HepG2 (cell line): ENCODE measurements around the gene KDM8. TPM values are rescaled to one million over a fixed set of nuclear protein-coding genes. Genes with fewer than 3 reads are reported as not detected.
A peak's percentile ranks its signal among the peaks of the same experiment; 100 is the strongest.

Experiments
- AHR ChIP-seq: IDR thresholded peaks from 2 replicates; pipeline ENCODE4 v1.6.1; 2018; ENCODE audit warnings: missing genetic modification reagents, missing compliant biosample characterization
- ARNT2 ChIP-seq: sonication (generic); formaldehyde crosslinking; IDR thresholded peaks from 2 replicates; pipeline ENCODE4 v1.8.0; 2022; ENCODE audit warnings: mild to moderate bottlenecking, low read depth, missing genetic modification reagents, moderate library complexity
- BATF2 ChIP-seq: sonication (generic); formaldehyde crosslinking; IDR thresholded peaks from 2 replicates; pipeline ENCODE4 v1.8.0; 2022; ENCODE audit warnings: mild to moderate bottlenecking, missing genetic modification reagents, moderate library complexity
- FOXA3 ChIP-seq: IDR thresholded peaks from 2 replicates; pipeline ENCODE4 v1.6.1; 2016; ENCODE audit warnings: missing genetic modification reagents, missing compliant biosample characterization
- FOXP1 ChIP-seq, 2 experiments: fragments of 450-650 bp in 1 of 2; IDR thresholded peaks; 2 replicates each; pipeline ENCODE4 v1.6.1; 2017 to 2018; ENCODE audit warnings: antibody characterized with exemption in 1 of 2
- GZF1 ChIP-seq: sonication (generic); formaldehyde crosslinking; IDR thresholded peaks from 2 replicates; pipeline ENCODE4 v1.5.1; 2020; ENCODE audit warnings: mild to moderate bottlenecking, missing genetic modification reagents
- JUND ChIP-seq: sonication (generic); formaldehyde crosslinking; IDR thresholded peaks from 2 replicates; pipeline ENCODE4 v1.8.0; 2022; ENCODE audit warnings: mild to moderate bottlenecking, missing genetic modification reagents
- KDM4B ChIP-seq: sonication (generic); formaldehyde crosslinking; IDR thresholded peaks from 2 replicates; pipeline ENCODE4 v1.4.0; 2020; ENCODE audit warnings: missing genetic modification reagents
- KIAA2018 ChIP-seq: sonication (generic); formaldehyde crosslinking; IDR thresholded peaks from 2 replicates; pipeline ENCODE4 v1.5.0; 2020; ENCODE audit warnings: mild to moderate bottlenecking, missing genetic modification reagents, borderline replicate concordance
- MAFF ChIP-seq: IDR thresholded peaks from 2 replicates; pipeline ENCODE4 v1.6.1; 2011; ENCODE audit warnings: low read depth, low read length, improper control_type of control experiment
- MLX ChIP-seq: IDR thresholded peaks from 2 replicates; pipeline ENCODE4 v1.6.1; 2016
- NFIB ChIP-seq: sonication (generic); formaldehyde crosslinking; IDR thresholded peaks from 2 replicates; pipeline ENCODE4 v1.9.0; 2021; ENCODE audit warnings: missing genetic modification reagents, mild to moderate bottlenecking, borderline replicate concordance
- NFRKB ChIP-seq: fragments of 450-650 bp; IDR thresholded peaks from 2 replicates; pipeline ENCODE4 v1.6.1; 2017
- POLR2AphosphoS2 ChIP-seq: IDR thresholded peaks from 2 replicates; pipeline ENCODE4 v1.6.1; 2011; ENCODE audit warnings: low read depth, low read length, improper control_type of control experiment
- SNAI1 ChIP-seq: sonication (generic); formaldehyde crosslinking; IDR thresholded peaks from 2 replicates; pipeline ENCODE4 v1.5.0; 2020; ENCODE audit warnings: mild to moderate bottlenecking, missing genetic modification reagents, borderline replicate concordance
- ZNF17 ChIP-seq: sonication (generic); formaldehyde crosslinking; IDR thresholded peaks from 2 replicates; pipeline ENCODE4 v1.5.0; 2020; ENCODE audit warnings: mild to moderate bottlenecking, missing genetic modification reagents
- ZNF205 ChIP-seq: IDR thresholded peaks from 2 replicates; pipeline ENCODE4 v1.6.1; 2018; ENCODE audit warnings: missing biosample characterization, missing genetic modification reagents
- ZNF230 ChIP-seq: sonication (generic); formaldehyde crosslinking; IDR thresholded peaks from 2 replicates; pipeline ENCODE4 v1.4.0; 2020; ENCODE audit warnings: mild to moderate bottlenecking, missing genetic modification reagents
- ZNF282 ChIP-seq: fragments of 450-650 bp; IDR thresholded peaks from 2 replicates; pipeline ENCODE4 v1.6.1; 2018; ENCODE audit not compliant: partially characterized antibody
- ZNF33A ChIP-seq: sonication (generic); formaldehyde crosslinking; IDR thresholded peaks from 2 replicates; pipeline ENCODE4 v1.5.1; 2020; ENCODE audit warnings: missing genetic modification reagents, mild to moderate bottlenecking, moderate library complexity, borderline replicate concordance
- ZNF598 ChIP-seq: sonication (generic); formaldehyde crosslinking; IDR thresholded peaks from 2 replicates; pipeline ENCODE4 v1.5.1; 2020; ENCODE audit warnings: mild to moderate bottlenecking, missing genetic modification reagents, borderline replicate concordance
- ZNF749 ChIP-seq: sonication (generic); formaldehyde crosslinking; IDR thresholded peaks from 2 replicates; pipeline ENCODE4 v1.8.0; 2022; ENCODE audit warnings: mild to moderate bottlenecking, missing genetic modification reagents, moderate library complexity, borderline replicate concordance
- polyA plus RNA-seq, 8 experiments: library from polyadenylated mRNA; depleted of rRNA in 3 of 8; stranded (reverse) in 7 of 8; unstranded in 1 of 8; fragments of >200 nt; fragmentation: Illumina TruSeq in 4 of 8; extraction: Trizol in 4 of 8; gene quantifications; 2 replicates each; pipeline versions ENCODE4 v1.2.1 to v1.2.3, GENCODE V29; 2011 to 2016; ENCODE audit warnings: low read depth in 4 of 8, missing spikeins in 1 of 8, mixed read lengths in 1 of 8; ENCODE audit not compliant: insufficient read depth in 1 of 8
- total RNA-seq, 5 experiments: library from RNA; depleted of rRNA; stranded (reverse); fragments of >200 nt; fragmentation: Illumina TruSeq; extraction: Trizol; gene quantifications; 2 replicates each; pipeline ENCODE4 v1.2.3, GENCODE V29; 2016; ENCODE audit warnings: low read depth in 1 of 5

The KDM8 gene
- total and polyA plus RNA-seq, 2 of the 13 experiments (the other 11 are each of a cell fraction or from before 2014, with no cell fraction given): 3.3 to 8.6 TPM

GRCh38 chr16:27269300-27270150, 66.2 kb downstream of the KDM8 start (continued):
- TF ChIP-seq SNAI1 (CRISPR knock-in tag) (no peak), ZNF205 (CRISPR knock-in tag) (0 out of 2 replicates have a peak, but pooled peaks have one; percentile 21), MAFF (no peak), FOXA3 (CRISPR knock-in tag) (peak; percentile 98), POLR2AphosphoS2 (no peak), GZF1 (no peak), ZNF33A (CRISPR knock-in tag) (no peak), AHR (no peak), NFIB (no peak), BATF2 (CRISPR knock-in tag) (no peak), MLX (no peak), KDM4B (CRISPR knock-in tag) (peak; percentile 29; the same call in 1 of the 2 replicates), ZNF598 (CRISPR knock-in tag) (no peak), ZNF17 (CRISPR knock-in tag) (no peak), KIAA2018 (CRISPR knock-in tag) (0 out of 2 replicates have a peak, but pooled peaks have one; percentile 3), NFRKB (no peak), ARNT2 (no peak), ZNF749 (no peak; the same call in none of the 2 replicates), FOXP1 (IDR thresholded peaks at IDR 0.05) (no peak), FOXP1 (CRISPR knock-in tag; IDR thresholded peaks at IDR 0.05) (peak; percentile 77), ZNF282 (no peak), JUND (CRISPR knock-in tag) (no peak), ZNF230 (CRISPR knock-in tag) (no peak)
